Brain microvascular endothelial cell (primary cell): Measurements from ENCODE around the gene SHISA6.

ENCODE experiments used
- DNase-seq: peaks from one replicate; pipeline ENCODE4 v3.0.0-alpha.2; 2020
- H3K27ac ChIP-seq: fragments of 250-450 bp; sonication (Bioruptor Pico); 2 replicates; pipeline ENCODE4 v1.5.1; 2020; ENCODE audit warnings: mild to moderate bottlenecking, moderate library complexity
- H3K27me3 ChIP-seq: fragments of 250-450 bp; sonication (Bioruptor Pico); replicated peaks from 2 replicates; pipeline ENCODE4 v1.5.1; 2020; ENCODE audit warnings: mild to moderate bottlenecking
- H3K36me3 ChIP-seq: fragments of 250-450 bp; sonication (Bioruptor Pico); replicated peaks from 2 replicates; pipeline ENCODE4 v1.5.1; 2020; ENCODE audit warnings: mild to moderate bottlenecking
- H3K4me3 ChIP-seq: 2 replicates; pipeline ENCODE4 v1.5.1; 2011; ENCODE audit warnings: low read depth, mild to moderate bottlenecking, control low read depth, low read length, moderate library complexity
- in situ Hi-C: cut with HindIII; loops from 2 replicates; pipeline ENCODE4 v1.10.0; 2017; ENCODE audit warnings: low sequenced_read_pairs, low pct_ligation_motif_present
- TF ChIP-seq, protein P1 (sequence below): IDR thresholded peaks from 2 replicates; pipeline ENCODE4 v1.5.1; 2011; ENCODE audit warnings: low read depth, mild to moderate bottlenecking, moderate library complexity, low read length, control low read depth, inconsistent platforms; ENCODE audit errors: missing control alignments

Gene SHISA6

DNA sequence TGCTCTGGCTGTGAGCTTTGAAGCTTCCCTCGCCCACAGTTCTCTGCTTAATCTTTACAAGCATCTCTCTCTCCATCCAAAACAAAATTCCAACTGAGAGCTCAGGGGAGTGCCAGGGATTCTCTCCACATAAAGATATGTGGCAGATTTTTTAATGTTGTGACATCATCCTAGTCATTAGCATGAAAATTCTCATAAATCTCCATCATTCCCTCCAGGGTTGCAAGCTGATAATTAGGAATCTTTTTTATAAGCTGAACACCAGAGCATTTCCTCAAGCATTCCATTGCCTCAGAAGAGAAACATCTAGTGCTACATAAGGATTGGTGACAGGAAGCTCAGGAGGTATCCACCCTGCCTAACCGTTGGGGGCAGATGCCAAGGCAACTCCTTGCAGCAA lies 274.9 kb downstream of the SHISA6 start:
- TF ChIP-seq, protein P1, sequence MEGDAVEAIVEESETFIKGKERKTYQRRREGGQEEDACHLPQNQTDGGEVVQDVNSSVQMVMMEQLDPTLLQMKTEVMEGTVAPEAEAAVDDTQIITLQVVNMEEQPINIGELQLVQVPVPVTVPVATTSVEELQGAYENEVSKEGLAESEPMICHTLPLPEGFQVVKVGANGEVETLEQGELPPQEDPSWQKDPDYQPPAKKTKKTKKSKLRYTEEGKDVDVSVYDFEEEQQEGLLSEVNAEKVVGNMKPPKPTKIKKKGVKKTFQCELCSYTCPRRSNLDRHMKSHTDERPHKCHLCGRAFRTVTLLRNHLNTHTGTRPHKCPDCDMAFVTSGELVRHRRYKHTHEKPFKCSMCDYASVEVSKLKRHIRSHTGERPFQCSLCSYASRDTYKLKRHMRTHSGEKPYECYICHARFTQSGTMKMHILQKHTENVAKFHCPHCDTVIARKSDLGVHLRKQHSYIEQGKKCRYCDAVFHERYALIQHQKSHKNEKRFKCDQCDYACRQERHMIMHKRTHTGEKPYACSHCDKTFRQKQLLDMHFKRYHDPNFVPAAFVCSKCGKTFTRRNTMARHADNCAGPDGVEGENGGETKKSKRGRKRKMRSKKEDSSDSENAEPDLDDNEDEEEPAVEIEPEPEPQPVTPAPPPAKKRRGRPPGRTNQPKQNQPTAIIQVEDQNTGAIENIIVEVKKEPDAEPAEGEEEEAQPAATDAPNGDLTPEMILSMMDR: no peak
- H3K27ac ChIP-seq: no peak overlapping the region
- H3K4me3 ChIP-seq: no peak overlapping the region
- no peaks in the 10 kb centered on the region for H3K27me3 ChIP-seq
- DNase-seq: no peak
- in situ Hi-C loops: no loop called here
- no peaks in the 10 kb centered on the region for H3K36me3 ChIP-seq

DNA sequence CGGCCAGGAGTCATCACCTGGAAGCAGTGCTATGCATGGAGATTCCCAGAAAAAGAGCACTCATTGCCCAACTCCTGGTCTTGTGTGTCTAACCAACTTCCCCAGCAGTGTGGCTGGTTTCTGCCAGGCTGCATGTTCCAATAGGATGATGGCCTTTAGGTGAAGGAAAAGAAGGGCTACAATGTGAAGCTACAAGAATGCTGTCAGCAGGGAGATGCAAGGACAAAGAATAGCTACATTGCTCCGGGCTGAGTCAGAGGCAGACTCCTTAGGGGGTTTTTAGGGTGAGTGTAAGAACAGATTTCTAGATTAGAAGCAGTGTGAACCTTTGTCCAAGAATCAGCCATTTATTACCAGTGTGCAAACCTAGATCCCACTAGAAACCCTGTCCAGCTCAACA lies 294.2 kb downstream of the SHISA6 start:
- TF ChIP-seq, protein P1: no peak
- DNase-seq: no peak
- in situ Hi-C loops: no loop called here
- Histone ChIP-seq H3K27ac (no peak overlapping the region), H3K4me3 (no peak overlapping the region), H3K36me3 (no peaks in the 10 kb centered on the region), H3K27me3 (no peaks in the 10 kb centered on the region)

DNA sequence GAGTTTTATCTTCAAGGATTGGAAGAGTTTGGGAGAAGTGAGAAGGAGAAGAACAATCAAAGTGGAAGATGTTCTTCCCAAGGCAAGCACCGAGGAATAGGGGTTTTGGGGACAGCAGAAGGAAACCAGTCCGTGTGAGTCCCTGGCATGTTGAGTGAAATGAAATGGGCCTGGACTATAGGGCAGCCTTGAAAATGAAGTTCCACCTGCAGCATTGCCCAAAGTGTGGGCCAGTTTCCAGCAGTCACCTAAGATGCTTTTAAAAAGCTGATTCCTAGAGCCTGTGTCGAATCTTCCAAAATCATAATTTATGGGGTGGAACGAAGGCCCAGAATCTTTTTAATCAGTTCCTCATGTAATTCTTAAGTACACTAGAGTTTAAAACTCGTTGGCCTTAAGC lies 297.4 kb downstream of the SHISA6 start:
- Histone ChIP-seq H3K4me3 (no peak overlapping the region), H3K27me3 (no peaks in the 10 kb centered on the region), H3K36me3 (no peaks in the 10 kb centered on the region), H3K27ac (no peak overlapping the region)
- in situ Hi-C loops: no loop called here
- TF ChIP-seq, protein P1: no peak
- no peak for DNase-seq

DNA sequence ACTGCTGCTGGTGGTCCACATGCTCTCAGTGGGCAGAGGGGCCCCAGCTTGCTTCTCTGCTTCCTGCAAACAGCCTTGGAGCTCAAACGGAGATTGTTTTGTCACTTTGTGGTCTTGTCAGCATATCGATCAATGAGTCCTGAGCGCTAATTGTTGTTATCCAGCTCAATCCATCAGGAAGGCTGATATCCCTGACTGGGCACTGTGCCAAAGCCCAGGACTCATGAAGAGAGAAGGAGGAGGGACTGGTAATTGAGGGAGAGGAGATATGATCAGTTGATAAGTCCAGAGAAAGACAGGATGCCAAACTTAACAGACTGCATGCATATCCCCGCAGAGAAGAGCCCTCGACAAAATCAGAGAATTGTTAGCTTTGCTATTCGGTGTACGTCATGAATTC lies 298.6 kb downstream of the SHISA6 start:
- Histone ChIP-seq H3K27ac (no peak overlapping the region), H3K4me3 (no peak overlapping the region), H3K27me3 (no peaks in the 10 kb centered on the region), H3K36me3 (no peaks in the 10 kb centered on the region)
- TF ChIP-seq, protein P1: no peak
- in situ Hi-C loops: no loop called here
- no peak for DNase-seq

DNA sequence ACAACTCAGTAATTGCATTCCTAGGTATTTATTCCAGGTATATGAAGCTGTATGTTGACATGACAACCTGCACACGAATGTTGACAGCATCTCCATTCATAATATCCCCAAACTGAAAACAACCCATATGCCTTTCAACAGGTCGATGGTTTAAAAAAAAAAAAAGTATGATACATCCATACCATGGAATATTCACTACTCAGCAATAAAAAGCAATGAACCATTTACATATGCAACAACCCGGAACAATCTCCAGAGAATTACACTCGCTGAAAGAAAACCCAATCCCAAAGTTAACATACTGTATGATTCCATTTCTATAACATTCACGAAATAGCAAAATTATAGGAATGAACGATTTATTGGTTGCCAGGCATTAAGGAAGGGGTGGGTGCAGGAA lies 304.0 kb downstream of the SHISA6 start:
- no peaks in the 10 kb centered on the region for H3K27me3 ChIP-seq
- H3K36me3 ChIP-seq: no peaks in the 10 kb centered on the region
- no peak overlapping the region for H3K4me3 ChIP-seq
- TF ChIP-seq, protein P1: no peak
- DNase-seq: no peak
- H3K27ac ChIP-seq: no peak overlapping the region
- in situ Hi-C loops: no loop called here

DNA sequence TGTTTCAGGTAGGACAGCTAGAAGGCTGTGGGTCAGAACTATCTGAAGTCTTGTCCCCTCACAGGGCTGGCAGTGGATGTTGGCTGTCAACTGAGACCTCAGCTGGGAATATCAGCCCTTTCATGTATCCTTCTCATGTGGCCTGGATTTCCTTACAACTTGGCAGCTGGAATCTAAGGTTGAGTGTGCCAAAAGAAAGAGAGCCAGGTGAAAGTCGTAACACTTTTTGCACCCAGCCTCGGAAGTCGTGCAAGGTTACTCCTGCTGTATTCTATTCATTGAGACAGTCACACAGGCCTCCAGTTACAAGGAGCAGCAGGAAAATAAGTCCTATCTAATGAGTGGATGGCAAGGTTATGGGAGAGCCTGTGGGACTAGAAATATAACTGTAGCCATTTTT lies 304.7 kb downstream of the SHISA6 start:
- no peaks in the 10 kb centered on the region for H3K27me3 ChIP-seq
- no peak overlapping the region for H3K27ac ChIP-seq
- TF ChIP-seq, protein P1: no peak
- in situ Hi-C loops: no loop called here
- no peak overlapping the region for H3K4me3 ChIP-seq
- no peak for DNase-seq
- no peaks in the 10 kb centered on the region for H3K36me3 ChIP-seq
